NCI-H446 (cell line): Measurements from ENCODE around the gene TJP3.
A peak's percentile ranks its signal among the peaks of the same experiment; 100 is the strongest.

Experiments used
- DNase-seq, 2 experiments: peaks; one replicate each; lab custom pipeline; 2025; lab: John Stamatoyannopoulos, UW

Gene TJP3

DNA sequence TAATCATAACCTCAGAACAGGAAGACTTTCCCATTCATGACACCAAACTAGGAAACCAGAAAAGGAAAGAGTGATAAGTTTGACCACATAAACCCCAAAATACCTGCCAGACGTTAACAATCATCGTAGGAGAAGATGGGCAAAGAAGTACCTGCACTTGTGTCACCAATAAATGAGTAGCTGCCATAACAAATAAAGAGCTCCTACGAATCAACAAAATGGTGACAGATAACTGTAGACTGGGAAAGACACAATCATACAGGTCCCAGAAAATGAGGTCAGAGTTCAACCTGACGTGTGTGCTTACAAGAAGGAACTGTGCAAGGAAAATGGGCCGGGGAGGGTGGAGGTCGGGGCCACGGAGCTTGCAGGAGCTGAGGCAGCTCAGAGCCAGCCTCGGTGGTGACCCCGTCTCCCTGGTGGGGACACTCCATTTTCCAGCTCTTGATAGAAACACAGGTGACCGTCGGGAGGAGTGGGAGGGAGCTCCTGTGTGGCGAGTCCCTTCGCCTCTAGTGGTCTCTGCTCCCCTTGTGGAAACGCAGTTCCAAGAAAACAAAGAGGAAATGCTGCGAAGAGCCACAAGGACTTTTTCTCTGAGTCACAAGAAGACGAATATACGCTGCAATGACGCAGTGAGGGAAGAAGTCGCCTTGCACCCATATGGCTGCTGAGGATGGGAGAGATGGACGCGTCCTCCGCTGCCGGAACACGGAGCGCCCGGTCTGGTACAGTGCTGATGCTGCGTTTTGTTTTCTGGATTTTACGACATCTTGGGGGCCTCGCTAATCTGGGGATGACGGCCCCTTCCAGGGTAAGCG, 17.4 kb upstream of the TJP3 start:
- DNase-seq, result no peak

DNA sequence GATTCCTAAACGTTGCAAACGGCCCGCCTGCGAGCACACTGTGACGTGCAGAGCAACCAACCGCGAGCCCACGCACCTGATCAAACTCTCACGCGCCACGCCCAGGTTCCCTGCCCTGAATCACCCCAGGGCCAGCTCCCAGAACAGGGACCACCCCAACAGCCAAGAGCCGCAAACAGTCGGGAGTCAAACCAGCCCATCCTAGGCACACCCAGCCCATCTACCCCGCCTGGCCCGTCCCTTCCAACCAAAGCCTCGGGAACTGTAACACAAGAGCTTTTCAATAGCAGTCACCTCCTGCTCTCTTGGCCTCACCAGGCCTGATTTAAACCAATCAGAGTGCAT, 16.8 kb upstream of the TJP3 start:
- DNase-seq, result no peak

GRCh38 chr19:3691726-3692125, 16.5 kb upstream of the TJP3 start:
- no peak for DNase-seq

DNA sequence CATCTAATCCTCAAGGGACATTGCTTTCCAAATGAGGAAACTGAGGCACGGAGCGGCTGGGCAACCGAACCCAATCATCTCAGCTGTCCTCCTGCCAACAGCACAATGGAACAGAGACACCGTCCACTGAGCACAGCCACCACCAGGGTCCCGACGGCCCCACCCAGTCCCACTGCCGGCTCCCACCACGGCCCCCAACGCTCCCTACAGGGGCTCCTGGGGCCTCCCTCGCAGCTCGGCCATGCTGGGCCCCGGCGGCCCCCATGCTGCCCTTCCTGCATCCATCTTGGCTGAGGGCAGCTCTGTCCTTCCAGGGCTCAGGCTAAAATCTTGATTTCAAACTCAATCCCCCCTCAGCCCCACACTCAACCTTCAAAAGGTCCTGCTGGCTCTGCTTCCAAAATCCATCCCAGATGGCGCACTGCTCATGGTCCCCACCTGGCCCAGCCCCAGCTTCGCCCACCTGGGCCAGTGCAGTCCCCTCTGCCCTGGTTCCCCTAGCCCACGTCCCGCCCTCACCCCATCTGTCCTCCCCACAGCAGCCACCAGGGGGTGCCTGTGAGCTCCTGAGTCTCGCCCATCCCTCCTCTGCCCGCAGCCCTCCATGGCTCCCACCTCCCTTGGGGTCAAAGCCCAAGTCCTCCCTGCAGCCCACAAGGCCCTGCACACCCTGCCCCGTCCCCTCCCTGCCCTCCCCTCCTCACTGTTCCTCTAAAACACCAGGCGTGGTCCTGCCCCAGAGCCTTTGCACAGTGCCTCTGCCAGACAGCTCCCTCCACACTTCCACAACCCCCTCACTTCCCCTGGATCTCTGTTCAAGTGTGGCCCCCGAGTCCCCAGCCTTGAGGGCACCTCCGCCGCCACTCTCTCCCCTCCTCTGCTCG, 15.8 kb upstream of the TJP3 start:
- no peak for DNase-seq

DNA sequence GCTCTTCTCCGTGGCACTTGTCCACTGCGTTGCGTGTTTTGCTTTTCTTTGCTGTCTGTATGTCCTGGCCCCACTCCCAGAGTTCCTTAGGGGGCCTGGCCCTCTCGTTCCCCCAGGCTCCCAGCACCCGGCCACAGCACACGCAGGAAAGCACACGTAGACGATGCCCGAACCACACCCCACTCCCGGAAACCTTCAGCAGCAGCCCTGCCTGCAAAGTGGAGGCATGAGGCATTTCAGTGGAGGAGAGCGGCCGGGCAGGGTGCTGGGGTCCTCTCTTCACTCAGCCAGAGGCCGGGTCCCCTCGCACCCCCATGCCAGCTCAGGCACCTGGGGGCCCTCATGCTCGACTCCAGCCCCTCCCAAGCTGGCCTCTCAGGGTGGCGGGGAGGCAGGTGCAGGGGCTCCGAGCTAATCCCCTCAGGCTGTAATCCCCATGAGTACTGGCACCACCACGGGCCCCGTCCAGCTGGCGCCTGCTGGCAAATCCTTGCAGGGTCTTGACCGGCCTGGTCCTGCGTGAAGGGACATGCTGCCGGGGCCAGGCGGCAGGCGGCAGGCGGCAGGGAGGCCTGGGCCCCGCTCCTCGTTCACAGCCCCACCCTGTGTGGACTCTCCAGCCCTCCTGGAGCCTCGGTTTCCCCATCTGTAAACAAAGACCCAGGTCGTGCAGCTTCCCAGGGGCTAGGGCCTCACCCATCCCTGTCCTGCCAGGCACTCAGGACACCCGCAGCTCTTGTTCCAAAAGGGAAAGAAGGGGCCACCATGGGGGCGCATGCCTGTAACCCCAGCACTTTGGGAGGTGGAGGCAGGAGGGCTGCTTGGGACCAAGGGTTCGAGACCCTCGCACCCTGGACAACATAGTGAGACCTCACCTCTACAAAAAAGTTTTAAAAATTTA, 14.9 kb upstream of the TJP3 start:
- no peak for DNase-seq

DNA sequence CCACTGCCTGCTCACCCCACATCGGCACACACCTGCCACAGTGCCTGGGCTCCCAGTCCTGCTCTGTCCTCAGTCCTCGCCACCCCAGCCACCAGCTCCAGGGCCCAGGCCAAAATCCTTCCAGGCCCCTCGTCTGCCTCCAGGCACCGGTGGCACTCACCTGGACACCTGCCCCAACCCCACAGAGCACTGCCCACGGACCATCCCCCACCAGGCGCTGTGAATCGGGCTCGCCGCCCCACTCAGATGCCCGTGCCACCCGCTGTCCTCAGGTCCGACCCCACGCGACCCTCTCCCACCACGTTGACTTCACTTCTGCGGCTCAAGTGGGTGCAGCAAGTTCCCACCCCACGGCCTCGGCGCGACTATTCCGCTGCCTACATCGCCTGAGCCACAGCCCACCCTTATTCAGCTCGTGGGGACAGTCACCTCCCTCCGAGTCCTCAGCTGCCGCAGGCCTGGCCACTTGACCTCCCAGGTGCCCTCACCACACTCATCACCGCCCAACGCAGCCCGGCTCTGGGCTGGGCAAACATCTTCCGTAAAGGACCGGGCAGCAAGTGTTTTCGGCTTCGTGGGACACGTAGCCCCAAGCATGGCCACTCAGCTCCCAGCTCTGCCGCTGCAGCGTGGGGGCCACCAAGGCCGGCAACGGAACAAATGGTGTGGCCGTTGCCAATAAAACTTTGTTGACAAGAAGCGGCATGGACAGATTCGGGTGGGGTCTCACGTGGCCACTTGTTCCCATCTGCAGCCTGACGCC, 13.6 kb upstream of the TJP3 start:
- DNase-seq, result no peak

GRCh38 chr19:3695124-3695733, 13.0 kb upstream of the TJP3 start:
- no peak for DNase-seq

DNA sequence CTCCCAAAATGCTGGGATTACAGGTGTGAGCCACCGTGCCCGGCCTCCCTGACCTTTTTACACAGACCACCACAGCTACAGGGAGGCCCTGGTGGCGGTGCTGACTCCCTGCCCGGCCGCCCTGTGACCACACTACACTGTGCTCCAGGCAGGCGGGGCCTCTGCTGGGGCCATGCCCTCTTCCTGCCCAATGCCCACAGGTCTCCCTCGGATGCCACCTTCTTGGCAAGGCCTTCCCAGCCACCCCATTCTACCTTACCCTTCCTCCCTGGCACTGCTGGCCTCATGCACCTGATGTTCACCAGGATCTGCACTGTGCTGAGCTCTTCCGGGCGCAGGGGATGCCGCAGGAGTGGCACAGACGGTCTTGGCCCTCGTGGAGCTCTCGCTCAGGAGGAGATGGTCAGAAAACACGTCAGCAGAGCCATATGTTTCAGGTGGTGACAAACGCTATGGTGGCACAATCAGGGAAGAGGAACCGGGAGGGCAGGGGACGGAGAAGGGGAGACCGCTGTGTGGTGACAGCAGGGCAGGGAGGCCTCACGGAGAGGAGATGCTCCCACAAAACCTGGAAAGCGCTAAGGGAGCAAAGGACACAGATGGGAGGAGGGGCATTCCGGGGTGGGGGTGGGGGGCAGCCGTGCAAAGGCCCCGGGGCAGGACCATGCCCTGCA, 12.1 kb upstream of the TJP3 start:
- no peak for DNase-seq

- no peak for DNase-seq
Measured at GRCh38 chr19:3696660-3696995, 11.6 kb upstream of the TJP3 start.

DNA sequence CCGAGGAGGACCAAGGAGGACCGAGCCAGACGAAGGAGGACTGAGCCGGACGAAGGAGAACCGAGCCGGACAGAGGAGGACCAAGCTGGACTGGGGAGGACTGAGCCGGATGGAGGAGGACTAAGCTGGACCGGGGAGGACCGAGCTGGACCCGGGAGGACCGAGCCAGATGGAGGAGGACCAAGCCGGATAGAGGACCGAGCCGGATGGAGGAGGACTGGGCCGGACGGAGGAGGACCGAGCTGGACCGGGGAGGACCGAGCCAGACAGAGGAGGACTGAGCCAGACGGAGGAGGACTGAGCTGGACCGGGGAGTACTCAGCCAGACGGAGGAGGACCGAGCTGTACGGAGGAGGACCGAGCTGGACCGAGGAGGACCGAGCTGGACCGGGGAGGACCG, 11.1 kb upstream of the TJP3 start:
- no peak for DNase-seq

DNA sequence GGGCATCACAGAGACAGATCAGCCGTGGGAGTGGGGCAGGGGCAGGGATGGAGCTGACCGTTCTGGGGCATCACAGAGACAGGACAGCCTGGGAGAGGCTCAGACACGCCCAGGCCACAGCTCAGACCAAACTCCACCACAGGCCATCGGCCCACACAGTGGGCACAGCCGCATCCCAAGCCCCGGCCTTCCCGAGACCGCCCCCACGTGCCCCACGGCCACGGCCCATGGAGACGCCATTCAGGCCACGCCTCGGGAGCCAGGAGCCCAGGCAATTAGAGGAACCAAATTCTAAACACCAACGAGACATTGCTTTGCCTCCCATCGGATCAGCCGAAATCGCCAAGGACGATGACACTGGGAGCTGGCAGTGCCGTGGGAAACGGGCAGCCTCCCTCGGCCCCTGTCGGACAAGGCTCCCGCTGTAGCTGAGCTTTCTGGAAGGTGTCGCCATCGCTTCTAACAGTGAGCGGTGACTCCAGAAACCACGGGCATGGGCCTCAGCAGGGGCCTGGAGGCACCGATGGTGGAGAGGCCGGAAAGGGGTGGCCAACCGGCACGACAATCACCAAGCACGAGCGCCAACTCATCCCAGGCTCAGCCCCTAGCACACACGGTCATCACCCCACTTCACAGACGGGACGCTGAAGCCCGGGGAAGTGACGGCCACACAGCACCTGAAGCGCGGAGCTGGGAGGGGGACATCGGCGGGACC, 10.4 kb upstream of the TJP3 start:
- no peak for DNase-seq

DNA sequence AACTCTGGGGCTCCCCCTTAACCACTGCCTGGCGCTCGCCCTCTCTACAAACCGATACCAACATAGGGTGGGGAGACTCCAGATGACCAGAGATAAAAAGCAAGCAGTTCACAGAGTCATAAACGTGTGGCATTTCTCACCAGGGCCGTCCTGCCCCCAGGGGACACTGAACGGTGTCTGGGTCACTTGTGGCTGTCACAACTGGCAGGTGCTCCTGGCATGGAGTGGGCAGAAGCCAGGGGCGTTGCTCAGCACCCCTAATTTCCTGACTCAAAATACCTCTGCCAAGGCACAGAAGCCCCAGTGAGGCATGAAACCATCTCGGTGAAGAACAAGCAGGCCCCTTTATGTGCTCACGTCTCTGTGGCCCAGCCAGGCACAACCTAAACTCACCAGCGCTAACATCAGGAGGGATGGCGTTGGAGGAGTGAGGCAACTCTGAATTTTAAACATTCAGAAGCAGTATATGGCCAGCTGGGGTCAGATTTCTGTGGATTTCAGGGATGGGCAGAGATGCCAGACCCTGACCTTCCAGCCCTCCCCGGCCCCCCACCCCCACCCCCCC, 9.7 kb upstream of the TJP3 start:
- no peak for DNase-seq

- no peak for DNase-seq
Measured at GRCh38 chr19:3698974-3699740, 9.0 kb upstream of the TJP3 start.

DNA sequence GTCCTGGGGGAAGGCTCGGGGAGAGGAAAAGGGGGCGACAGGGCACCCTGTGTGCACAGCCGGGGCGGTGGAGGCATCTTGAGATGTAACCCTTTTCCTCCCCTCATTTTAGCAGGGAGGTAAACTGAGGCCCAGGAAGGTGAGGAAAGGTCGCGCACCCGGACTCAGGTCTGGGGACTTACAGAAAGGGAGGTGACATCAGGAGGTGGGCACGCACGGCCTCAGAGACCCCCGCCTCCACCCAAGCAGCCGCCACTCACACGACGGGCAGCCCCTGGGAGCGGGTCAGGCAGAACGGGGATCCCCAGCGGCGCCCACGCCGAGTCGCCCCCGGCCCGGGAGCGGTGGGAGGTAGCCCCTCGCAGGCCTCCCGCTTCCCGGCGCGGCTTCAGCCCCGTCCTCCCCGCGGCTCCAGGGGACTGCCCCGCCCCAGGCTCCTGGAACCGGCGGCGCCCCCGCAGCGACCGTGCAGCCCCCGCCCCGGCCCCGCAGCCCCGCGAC, 8.4 kb upstream of the TJP3 start:
- DNase-seq, result no peak

GRCh38 chr19:3700242-3701032, 7.7 kb upstream of the TJP3 start, which contains the start of gene PIP5K1C:
Gene PIP5K1C, minus strand, starts transcription at chr19:3700468. Its CDS starts 78 bp downstream, at chr19:3700390.
- peak; percentile 45 to 90 for DNase-seq

DNA sequence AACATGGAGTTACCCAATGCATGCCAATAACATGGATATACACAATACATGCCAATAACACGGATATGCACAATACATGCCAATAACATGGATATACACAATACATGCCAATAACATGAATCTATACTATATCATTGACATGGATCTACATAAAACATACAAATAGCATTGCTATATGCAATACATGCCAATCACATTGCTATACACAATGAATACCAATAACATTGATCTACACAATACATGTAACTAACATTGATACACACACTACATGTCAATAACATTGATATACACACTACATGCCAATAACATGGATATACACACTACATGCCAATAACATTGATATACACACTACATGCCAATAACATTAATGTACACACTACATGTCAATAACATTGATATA, 7.0 kb upstream of the TJP3 start:
- no peak for DNase-seq

GRCh38 chr19:3707868-3708206, 347 bp upstream of the TJP3 start:
- no peak for DNase-seq

DNA sequence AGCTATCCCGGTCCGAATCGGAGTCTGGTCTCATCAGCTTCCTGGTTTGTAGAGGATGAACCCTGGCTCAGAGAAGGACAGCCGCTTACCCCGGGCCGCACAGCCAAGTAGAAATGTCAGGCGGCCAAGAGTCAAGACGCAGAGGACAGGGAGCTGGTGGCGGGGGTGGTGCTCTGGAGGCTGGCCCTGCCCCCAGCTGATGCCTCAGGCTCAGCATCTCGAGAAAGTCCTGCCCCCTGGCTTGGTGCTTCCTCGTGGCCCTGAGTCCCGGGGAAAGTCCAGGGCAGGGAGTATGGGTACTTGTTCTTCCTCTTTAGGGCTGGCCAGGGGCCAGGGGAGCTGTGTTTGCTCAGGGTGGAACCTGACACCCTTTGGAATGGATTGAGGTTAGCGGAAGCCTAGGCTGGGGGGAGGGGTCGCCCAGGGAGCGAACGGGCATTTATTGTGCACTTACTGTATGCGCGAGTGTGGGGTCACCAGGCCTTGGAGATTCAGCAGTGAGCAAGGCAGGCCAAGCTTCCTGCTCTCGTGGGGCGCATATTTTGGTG, 2.2 kb downstream of the TJP3 start:
- DNase-seq, result peak in 1 of 2 experiments; percentile 53
